DOHH2 (cell line): Measurements from ENCODE around the gene MRPL36.

Experiments used
- EZH2phosphoT487 ChIP-seq: fragments of 200-600 bp; sonication (generic); IDR thresholded peaks from 2 replicates; pipeline ENCODE4 v1.6.1; 2017; ENCODE audit warnings: borderline replicate concordance, mild to moderate bottlenecking, antibody characterized with exemption, low read length, moderate library complexity, mixed read lengths
- TF ChIP-seq, protein P1 (sequence below): fragments of 200-600 bp; sonication (generic); IDR thresholded peaks from one replicate; pipeline ENCODE4 v1.5.1; 2014; ENCODE audit warnings: antibody characterized with exemption, mild to moderate bottlenecking, low read depth, low read length; ENCODE audit not compliant: poor library complexity, severe bottlenecking

DNA sequence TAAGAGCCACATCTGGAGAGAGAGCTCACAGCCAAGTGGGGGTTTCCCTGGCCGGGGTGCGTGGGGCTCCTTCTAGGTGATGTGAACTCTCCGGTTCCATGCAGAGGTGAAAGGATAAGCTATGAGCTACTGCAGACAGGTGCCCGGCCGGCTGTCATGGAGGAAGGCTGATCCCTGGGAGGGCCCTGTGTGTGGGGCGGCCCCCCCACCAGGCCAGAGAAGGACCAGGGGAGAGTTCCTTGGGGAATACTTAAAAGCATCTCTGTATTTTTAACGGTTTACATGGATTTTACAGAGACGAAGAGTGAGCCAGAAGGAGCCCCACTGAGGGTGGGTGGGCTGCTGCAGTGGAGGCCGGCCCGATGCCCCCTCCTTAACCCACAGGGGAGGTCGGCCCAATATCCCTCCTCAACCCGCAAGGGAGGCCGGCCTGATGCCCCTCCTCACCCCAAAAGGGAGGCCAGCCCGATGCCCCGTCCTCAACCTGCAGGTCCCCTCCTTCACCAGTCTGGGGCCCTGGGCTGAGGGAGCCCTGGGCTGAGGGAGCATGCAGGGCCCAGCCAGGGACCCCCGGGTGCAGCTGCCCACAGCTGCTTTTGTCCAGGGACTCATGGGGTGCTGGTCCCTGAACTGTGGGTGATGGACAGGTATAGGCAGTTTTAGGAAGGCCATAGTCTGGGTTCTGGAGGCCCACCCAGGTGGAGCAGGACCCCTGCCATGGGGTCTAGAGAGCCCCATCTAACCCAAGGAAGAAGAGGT is 31.9 kb downstream of the MRPL36 start:
- TF ChIP-seq EZH2phosphoT487: no peak
- TF ChIP-seq, protein P1, sequence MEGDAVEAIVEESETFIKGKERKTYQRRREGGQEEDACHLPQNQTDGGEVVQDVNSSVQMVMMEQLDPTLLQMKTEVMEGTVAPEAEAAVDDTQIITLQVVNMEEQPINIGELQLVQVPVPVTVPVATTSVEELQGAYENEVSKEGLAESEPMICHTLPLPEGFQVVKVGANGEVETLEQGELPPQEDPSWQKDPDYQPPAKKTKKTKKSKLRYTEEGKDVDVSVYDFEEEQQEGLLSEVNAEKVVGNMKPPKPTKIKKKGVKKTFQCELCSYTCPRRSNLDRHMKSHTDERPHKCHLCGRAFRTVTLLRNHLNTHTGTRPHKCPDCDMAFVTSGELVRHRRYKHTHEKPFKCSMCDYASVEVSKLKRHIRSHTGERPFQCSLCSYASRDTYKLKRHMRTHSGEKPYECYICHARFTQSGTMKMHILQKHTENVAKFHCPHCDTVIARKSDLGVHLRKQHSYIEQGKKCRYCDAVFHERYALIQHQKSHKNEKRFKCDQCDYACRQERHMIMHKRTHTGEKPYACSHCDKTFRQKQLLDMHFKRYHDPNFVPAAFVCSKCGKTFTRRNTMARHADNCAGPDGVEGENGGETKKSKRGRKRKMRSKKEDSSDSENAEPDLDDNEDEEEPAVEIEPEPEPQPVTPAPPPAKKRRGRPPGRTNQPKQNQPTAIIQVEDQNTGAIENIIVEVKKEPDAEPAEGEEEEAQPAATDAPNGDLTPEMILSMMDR: no peak
